GM12878 (cell line): Measurements from ENCODE around the gene HERC5.

Experiments used
- BCL11A ChIP-seq: IDR thresholded peaks from 2 replicates; pipeline ENCODE4 v1.6.1; 2011; ENCODE audit warnings: low read depth, low read length
- CHD2 ChIP-seq: IDR thresholded peaks from 2 replicates; pipeline ENCODE4 v1.6.1; 2011; ENCODE audit warnings: low read depth, low read length, improper control_type of control experiment, borderline replicate concordance
- CTCF ChIP-seq, 3 experiments: IDR thresholded peaks in 2 of 3; conservative IDR thresholded peaks in 1 of 3; 2 replicates each; pipeline ENCODE4 v1.5.1; 2011; ENCODE audit warnings: low read depth in 3 of 3, low read length in 3 of 3, mild to moderate bottlenecking in 3 of 3, control low read depth in 2 of 3, moderate library complexity in 2 of 3, inconsistent platforms in 1 of 3, mixed read lengths in 1 of 3; ENCODE audit not compliant: control insufficient read depth in 2 of 3, insufficient read depth in 1 of 3; ENCODE audit errors: extremely low read depth in 1 of 3
- E4F1 ChIP-seq: fragments of 450-650 bp; IDR thresholded peaks from 2 replicates; pipeline ENCODE4 v1.6.1; 2018; ENCODE audit warnings: borderline replicate concordance, mild to moderate bottlenecking; ENCODE audit not compliant: partially characterized antibody
- EP300 ChIP-seq, 2 experiments: fragments of 150-350 bp in 1 of 2; IDR thresholded peaks; 2 replicates each; pipeline ENCODE4 v1.6.1; 2011 to 2012; ENCODE audit warnings: low read depth in 2 of 2, low read length in 2 of 2, borderline replicate concordance in 1 of 2, improper control_type of control experiment in 1 of 2, inconsistent platforms in 1 of 2; ENCODE audit not compliant: control insufficient read depth in 1 of 2
- PML ChIP-seq: IDR thresholded peaks from 2 replicates; pipeline ENCODE4 v1.6.1; 2012; ENCODE audit warnings: low read length, inconsistent platforms
- POLR2A ChIP-seq: IDR thresholded peaks from 2 replicates; pipeline ENCODE4 v1.6.1; 2011; ENCODE audit warnings: low read depth, mild to moderate bottlenecking, low read length
- SRF ChIP-seq, 2 experiments: IDR thresholded peaks; 2 replicates each; pipeline ENCODE4 v1.6.1; 2011; ENCODE audit warnings: low read depth in 2 of 2, low read length in 2 of 2, mild to moderate bottlenecking in 1 of 2, moderate library complexity in 1 of 2
- ZBTB11 ChIP-seq: fragments of 450-650 bp; formaldehyde crosslinking; IDR thresholded peaks from 2 replicates; pipeline ENCODE4 v1.5.0; 2022; ENCODE audit warnings: mild to moderate bottlenecking, missing genetic modification characterization
- ZNF24 ChIP-seq: fragments of 450-650 bp; IDR thresholded peaks from 2 replicates; pipeline ENCODE4 v1.6.1; 2017; ENCODE audit warnings: antibody characterized with exemption, mild to moderate bottlenecking

- TF ChIP-seq CHD2 = no peak
- TF ChIP-seq SRF (IDR thresholded peaks at IDR 0.05; ENCODE audit: low read depth in 2 of 2, low read length in 2 of 2) = no peak
- no peak for TF ChIP-seq ZBTB11
- no peak for TF ChIP-seq EP300 (IDR thresholded peaks at IDR 0.05; ENCODE audit: borderline replicate concordance in 1 of 2, control insufficient read depth in 1 of 2, low read depth in 2 of 2, low read length in 2 of 2)
- no peak for TF ChIP-seq CTCF (IDR thresholded peaks at IDR 0.05 in 2 of 3, conservative IDR thresholded peaks at IDR 0.05 in 1 of 3; ENCODE audit: control insufficient read depth in 2 of 3, extremely low read depth in 1 of 3, insufficient read depth in 1 of 3, low read depth in 3 of 3, low read length in 3 of 3)
- TF ChIP-seq POLR2A = no peak
- no peak for TF ChIP-seq PML
- TF ChIP-seq BCL11A = no peak
- no peak for TF ChIP-seq E4F1
- TF ChIP-seq ZNF24 = no peak
Observed at GRCh38 chr4:88478247-88478646, 21.3 kb downstream of the HERC5 start.
